B cell (primary cell): ENCODE measurements around the gene LRPPRC. TPM values are rescaled to one million over a fixed set of nuclear protein-coding genes. Genes with fewer than 3 reads are reported as not detected.

Experiments used
- ATAC-seq: fragments of 200-7000 bp; cut with Tn5 transposase; one replicate; pipeline ENCODE4 v1.10.0; 2021; ENCODE audit warnings: low read depth, mild to moderate bottlenecking, moderate number of reproducible peaks, moderate library complexity
- CTCF ChIA-PET: fragments of 350-600 bp; sonication (Branson Sonifier 250); formaldehyde crosslinking; loops from one replicate; lab custom pipeline; 2021; ENCODE audit warnings: antibody characterized with exemption, inconsistent platforms; lab: Charles Lee
- POLR2A ChIA-PET: fragments of 350-600 bp; sonication (Branson Sonifier 250); formaldehyde crosslinking; loops from one replicate; lab custom pipeline; 2021; ENCODE audit warnings: antibody characterized with exemption; lab: Charles Lee
- DNase-seq: peaks from one replicate; pipeline ENCODE4 v3.0.0; 2013
- H2AFZ ChIP-seq: 2 replicates; pipeline ENCODE4 v1.6.1; 2012; ENCODE audit warnings: mild to moderate bottlenecking, low read depth, low read length; ENCODE audit not compliant: insufficient read depth, poor library complexity, severe bottlenecking
- H3K27ac ChIP-seq, 2 donors: 1 replicate in 1 of 2; 2 replicates in 1 of 2; pipeline ENCODE4 v1.5.1; 2012 to 2013; ENCODE audit warnings: low read length in 2 of 2, mild to moderate bottlenecking in 2 of 2, moderate library complexity in 1 of 2
- H3K27me3 ChIP-seq, 4 experiments: fragments of 200-600 bp in 1 of 4; sonication (generic) in 1 of 4; replicated peaks in 1 of 4; 1 replicate in 2 of 4; 2 replicates in 2 of 4; pipeline versions ENCODE4 v1.6.1 to v1.7.0; 2013 to 2016; ENCODE audit warnings: low read length in 3 of 4, mild to moderate bottlenecking in 2 of 4, mixed read lengths in 1 of 4, moderate library complexity in 1 of 4; ENCODE audit not compliant: insufficient read depth in 4 of 4, control insufficient read depth in 3 of 4; ENCODE audit errors: control extremely low read depth in 1 of 4
- H3K36me3 ChIP-seq, 2 experiments: replicated peaks in 1 of 2; 1 replicate in 1 of 2; 2 replicates in 1 of 2; pipeline versions ENCODE4 v1.6.1 to v1.7.1; 2013; ENCODE audit warnings: low read length in 1 of 2; ENCODE audit not compliant: insufficient read depth in 2 of 2, control insufficient read depth in 1 of 2; ENCODE audit errors: control extremely low read depth in 1 of 2, extremely low read depth in 1 of 2
- H3K4me1 ChIP-seq, 2 donors: fragments of 200-600 bp in 1 of 2; sonication (generic) in 1 of 2; 1 replicate in 1 of 2; 2 replicates in 1 of 2; pipeline versions ENCODE4 v1.5.1 to v1.6.1; 2013 to 2017; ENCODE audit warnings: low read length in 2 of 2; ENCODE audit not compliant: control insufficient read depth in 2 of 2, insufficient read depth in 2 of 2
- H3K4me2 ChIP-seq: replicated peaks from 2 replicates; pipeline ENCODE3; 2012; ENCODE audit warnings: mild to moderate bottlenecking, low read depth, low read length; ENCODE audit not compliant: poor library complexity, severe bottlenecking
- H3K4me3 ChIP-seq, 5 experiments: fragments of 200-600 bp in 1 of 5; sonication (generic) in 1 of 5; 1 replicate in 3 of 5; 2 replicates in 2 of 5; pipeline versions ENCODE4 v1.5.1 to v1.7.0; 2011 to 2016; ENCODE audit warnings: low read length in 4 of 5, mild to moderate bottlenecking in 4 of 5, low read depth in 2 of 5, control low read depth in 1 of 5, moderate library complexity in 1 of 5; ENCODE audit not compliant: insufficient read depth in 1 of 5; ENCODE audit errors: control extremely low read depth in 1 of 5, extremely low read depth in 1 of 5
- H3K79me2 ChIP-seq: fragments of 200-600 bp; sonication (generic); one replicate; pipeline ENCODE4 v1.6.0; 2016; ENCODE audit warnings: low read length; ENCODE audit not compliant: control insufficient read depth, insufficient read depth
- H3K9ac ChIP-seq: fragments of 200-600 bp; sonication (generic); 2 replicates; pipeline ENCODE4 v1.6.1; 2017; ENCODE audit warnings: mild to moderate bottlenecking, low read length, moderate library complexity
- H3K9me3 ChIP-seq, 3 donors: one replicate each; pipeline versions ENCODE4 v1.6.1 to v1.7.1; 2013; ENCODE audit warnings: low read length in 2 of 3; ENCODE audit not compliant: control insufficient read depth in 2 of 3, insufficient read depth in 1 of 3; ENCODE audit errors: control extremely low read depth in 1 of 3
- H4K20me1 ChIP-seq: 2 replicates; pipeline ENCODE4 v1.6.0; 2012; ENCODE audit warnings: mild to moderate bottlenecking, low read length; ENCODE audit not compliant: insufficient read depth, control insufficient read depth, poor library complexity, severe bottlenecking
- H3K27ac Mint-ChIP-seq: one replicate; pipeline ENCODE4 v1.8.0; 2021; ENCODE audit warnings: mixed read lengths
- H3K27me3 Mint-ChIP-seq: one replicate; pipeline ENCODE4 v1.8.0; 2021; ENCODE audit warnings: mixed read lengths
- H3K4me1 Mint-ChIP-seq: one replicate; pipeline ENCODE4 v1.8.0; 2021; ENCODE audit warnings: mixed read lengths
- H3K4me3 Mint-ChIP-seq: one replicate; pipeline ENCODE4 v1.8.0; 2021; ENCODE audit warnings: mixed read lengths
- H3K9me3 Mint-ChIP-seq: one replicate; pipeline ENCODE4 v1.8.0; 2022; ENCODE audit warnings: mixed read lengths; ENCODE audit not compliant: insufficient read depth
- CTCF ChIP-seq: fragments of 200-600 bp; IDR thresholded peaks from one replicate; pipeline ENCODE4 v1.8.0; 2022; ENCODE audit warnings: antibody characterized with exemption, mild to moderate bottlenecking
- EZH2 ChIP-seq: IDR thresholded peaks from 2 replicates; pipeline ENCODE4 v1.6.1; 2012; ENCODE audit warnings: borderline replicate concordance, low read depth, mild to moderate bottlenecking, moderate library complexity, low read length; ENCODE audit not compliant: insufficient read depth, poor library complexity, severe bottlenecking
- WGBS: methylation state at CpG from one replicate; pipeline ENCODE4 v1.1.5; 2013; ENCODE audit warnings: missing lambda C conversion rate; ENCODE audit not compliant: insufficient coverage; 5-methylcytosine and 5-hydroxymethylcytosine counted together
- intact Hi-C: fragments of 100-400 bp; cut with micrococcal nuclease; formaldehyde crosslinking; loops from one replicate; pipeline ENCODE4 v1.10.0; 2022
- polyA plus RNA-seq: library from polyadenylated mRNA; depleted of rRNA; stranded (reverse); fragments of >200 nt; gene quantifications from 2 replicates; pipeline ENCODE4 v1.2.3, GENCODE V29; 2012
- total RNA-seq, 2 donors: library from RNA; stranded (reverse); fragments of 120-200 nt in 1 of 2; gene quantifications; 1 replicate in 1 of 2; 2 replicates in 1 of 2; pipeline versions ENCODE4 v1.2.3 to v1.2.4, GENCODE V29; 2013 to 2022

The LRPPRC gene
- total and polyA plus RNA-seq, 2 donors (not counting 1 experiment from before 2014, with no cell fraction given) = 17.6 to 75.6 TPM

GRCh38 chr2:44010266-44010665 is 14.5 kb upstream of the LRPPRC start:
- peaks cover 0 to 3% (median 0%) of the 10 kb centered on the region in 4 experiments for H3K27me3 ChIP-seq
- ChIA-PET POLR2A (no interaction called here), CTCF (no interaction called here)
- no peak for DNase-seq
- H3K4me1 Mint-ChIP-seq = peaks cover 9% of the 10 kb centered on the region
- intact Hi-C loops = no loop called here
- H2AFZ ChIP-seq = no peak overlapping the region
- WGBS = 81% methylated on average over 6 of the region's 7 CpGs
- peaks cover 3% of the 10 kb centered on the region for H3K9me3 Mint-ChIP-seq
- no peak overlapping the region for H3K4me3 Mint-ChIP-seq
- no peaks in the 10 kb centered on the region for H3K79me2 ChIP-seq
- no peaks in the 10 kb centered on the region for H3K36me3 ChIP-seq
- H3K9ac ChIP-seq = no peak overlapping the region
- H3K9me3 ChIP-seq = no peaks in the 10 kb centered on the region
- H3K4me3 ChIP-seq = no peak overlapping the region
- H4K20me1 ChIP-seq = no peaks in the 10 kb centered on the region
- H3K27me3 Mint-ChIP-seq = peaks cover 28% of the 10 kb centered on the region
- H3K27ac ChIP-seq = no peak overlapping the region
- no peak overlapping the region for H3K27ac Mint-ChIP-seq
- H3K4me1 ChIP-seq = peaks cover 8 to 9% of the 10 kb centered on the region in 2 donors
- TF ChIP-seq EZH2 (no peak), CTCF (no peak)
- H3K4me2 ChIP-seq = no peak overlapping the region
- ATAC-seq = no peak

DNA sequence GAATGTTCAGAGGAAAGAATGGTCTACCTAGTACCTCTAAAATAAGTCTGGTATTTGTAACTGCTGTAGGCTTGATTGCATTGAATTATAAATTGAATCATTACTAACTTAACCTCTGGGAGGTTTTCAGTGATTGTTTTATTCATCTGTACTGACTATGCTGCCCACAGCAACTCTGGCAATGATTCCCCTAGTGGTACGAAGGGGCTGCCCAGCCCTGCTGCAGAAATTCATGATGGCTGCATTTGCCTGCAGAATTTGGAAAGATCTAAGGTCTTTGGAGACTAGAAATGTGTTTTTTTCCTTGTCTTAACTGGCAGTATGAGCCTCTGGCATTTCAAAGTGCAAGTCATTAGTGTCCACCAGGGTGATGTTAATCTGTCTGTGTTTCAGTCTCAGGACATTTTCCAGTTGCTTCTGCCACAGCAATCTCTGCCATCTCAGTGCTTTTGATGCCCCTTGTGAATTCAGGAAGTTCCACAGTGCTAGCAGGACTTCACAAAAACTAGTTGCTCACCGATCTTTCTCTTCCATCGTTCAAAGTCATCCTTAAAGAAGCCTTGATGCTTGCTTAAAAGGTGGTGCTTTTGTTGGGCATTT is 13.4 kb upstream of the LRPPRC start:
- Histone ChIP-seq H3K4me1 (peaks cover 18 to 20% of the 10 kb centered on the region in 2 donors), H3K79me2 (no peaks in the 10 kb centered on the region), H3K9ac (no peak overlapping the region), H4K20me1 (no peaks in the 10 kb centered on the region), H3K27me3 (peaks cover 0 to 3% (median 0%) of the 10 kb centered on the region in 4 experiments), H3K27ac (no peak overlapping the region), H3K9me3 (no peaks in the 10 kb centered on the region), H3K4me2 (no peak overlapping the region), H3K4me3 (no peak overlapping the region), H3K36me3 (no peaks in the 10 kb centered on the region), H2AFZ (no peak overlapping the region)
- TF ChIP-seq CTCF = no peak
- no peak for TF ChIP-seq EZH2
- Mint-ChIP-seq H3K9me3 (no peaks in the 10 kb centered on the region), H3K27ac (no peak overlapping the region), H3K4me3 (no peak overlapping the region), H3K27me3 (peaks cover 19% of the 10 kb centered on the region), H3K4me1 (peaks cover 19% of the 10 kb centered on the region)
- intact Hi-C loops = no loop called here
- ChIA-PET CTCF (interaction anchor here (0.6 kb wide), 1 partner anchor 332 kb away, joined by 3 read pairs; no protein-coding TSS in a partner anchor), POLR2A (no interaction called here)
- 78% methylated on average over 3 of the region's 3 CpGs for WGBS
- no peak for DNase-seq
- no peak for ATAC-seq
